ENCODE results near the gene LTBP3.

LTBP3 gene

DNA sequence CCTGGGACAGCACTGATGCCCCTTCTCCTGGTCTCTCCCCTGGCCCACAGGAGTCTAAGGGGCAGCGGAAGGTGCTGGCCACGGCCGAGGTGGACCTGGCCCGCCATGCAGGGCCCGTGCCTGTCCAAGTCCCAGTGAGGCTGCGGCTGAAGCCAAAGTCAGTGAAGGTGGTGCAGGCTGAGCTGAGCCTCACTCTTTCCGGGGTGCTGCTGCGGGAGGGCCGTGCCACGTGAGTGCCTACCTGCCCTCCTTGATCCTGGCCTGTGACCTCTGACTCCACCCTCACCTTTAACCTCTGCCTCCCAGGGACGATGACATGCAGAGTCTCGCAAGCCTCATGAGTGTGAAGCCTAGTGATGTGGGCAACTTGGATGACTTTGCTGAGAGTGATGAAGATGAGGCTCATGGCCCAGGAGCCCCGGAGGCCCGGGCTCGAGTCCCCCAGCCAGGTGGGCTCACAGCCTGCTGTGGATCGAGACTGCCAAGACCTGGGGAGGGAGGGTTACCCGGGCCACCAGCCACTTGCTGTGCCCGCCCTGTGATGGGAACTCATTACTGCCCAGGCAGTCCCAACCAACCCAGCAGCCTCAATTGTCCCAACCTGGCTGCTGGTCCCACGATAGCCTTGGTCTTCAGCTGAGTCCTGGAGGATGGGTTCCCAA lies 22.0 kb upstream of the LTBP3 start:
- ChIA-PET POLR2A (no interaction called here), CTCF (interaction anchor here (0.6 to 0.7 kb wide), 2 partner anchors 249 to 263 kb away, joined by 3 to 4 read pairs; no protein-coding TSS in a partner anchor)
- DNase-seq (ENCODE audit: extremely low spot score): no peak
- TF ChIP-seq FOXM1 (IDR thresholded peaks at IDR 0.05; ENCODE audit: borderline replicate concordance) (no peak), ELF4 (IDR thresholded peaks at IDR 0.05) (no peak), LEF1 (IDR thresholded peaks at IDR 0.05; ENCODE audit: borderline replicate concordance) (no peak), FOXA1 (IDR thresholded peaks at IDR 0.05) (no peak), SUZ12 (IDR thresholded peaks at IDR 0.05) (no peak), SP1 (IDR thresholded peaks at IDR 0.05) (no peak), TARDBP (IDR thresholded peaks at IDR 0.05) (no peak), L3MBTL2 (conservative IDR thresholded peaks at IDR 0.05) (no peak), NFRKB (IDR thresholded peaks at IDR 0.05) (no peak), ARNT (IDR thresholded peaks at IDR 0.05) (no peak), HDGF (IDR thresholded peaks at IDR 0.05; ENCODE audit: borderline replicate concordance) (no peak), CTBP1 (IDR thresholded peaks at IDR 0.05; ENCODE audit: borderline replicate concordance) (no peak), FOXK2 (IDR thresholded peaks at IDR 0.05) (no peak), BHLHE40 (IDR thresholded peaks at IDR 0.05; ENCODE audit: borderline replicate concordance) (no peak), ZNF384 (IDR thresholded peaks at IDR 0.05) (no peak)
- TF ChIP-seq, protein P1, sequence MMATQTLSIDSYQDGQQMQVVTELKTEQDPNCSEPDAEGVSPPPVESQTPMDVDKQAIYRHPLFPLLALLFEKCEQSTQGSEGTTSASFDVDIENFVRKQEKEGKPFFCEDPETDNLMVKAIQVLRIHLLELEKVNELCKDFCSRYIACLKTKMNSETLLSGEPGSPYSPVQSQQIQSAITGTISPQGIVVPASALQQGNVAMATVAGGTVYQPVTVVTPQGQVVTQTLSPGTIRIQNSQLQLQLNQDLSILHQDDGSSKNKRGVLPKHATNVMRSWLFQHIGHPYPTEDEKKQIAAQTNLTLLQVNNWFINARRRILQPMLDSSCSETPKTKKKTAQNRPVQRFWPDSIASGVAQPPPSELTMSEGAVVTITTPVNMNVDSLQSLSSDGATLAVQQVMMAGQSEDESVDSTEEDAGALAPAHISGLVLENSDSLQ (IDR thresholded peaks at IDR 0.05): no peak

DNA sequence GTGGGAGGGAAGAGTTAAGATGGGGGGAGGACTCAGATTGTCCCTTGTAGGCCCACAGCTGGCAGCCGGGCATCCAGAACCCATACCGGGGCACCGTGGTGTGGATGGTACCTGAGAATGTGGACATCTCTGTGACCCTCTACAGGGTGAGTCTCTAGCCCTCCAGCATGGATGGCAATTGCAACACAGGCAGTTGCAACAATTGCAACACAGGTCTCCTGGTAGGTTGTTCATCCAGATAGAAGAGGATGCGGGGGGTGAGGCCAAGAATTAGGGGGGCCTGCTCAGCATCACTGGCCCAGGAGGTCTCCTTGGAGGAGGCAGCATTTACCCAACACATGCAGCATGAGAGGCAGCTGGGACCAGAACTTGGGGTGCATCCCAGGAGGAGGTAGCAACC lies 21.1 kb upstream of the LTBP3 start:
- POLR2A ChIA-PET: no interaction called here
- no peak for TF ChIP-seq ELF4 (IDR thresholded peaks at IDR 0.05)
- DNase-seq (ENCODE audit: extremely low spot score): no peak
- CTCF ChIA-PET: interaction anchor here (0.7 kb wide), 1 partner anchor 262 kb away, joined by 3 read pairs; no protein-coding TSS in a partner anchor

DNA sequence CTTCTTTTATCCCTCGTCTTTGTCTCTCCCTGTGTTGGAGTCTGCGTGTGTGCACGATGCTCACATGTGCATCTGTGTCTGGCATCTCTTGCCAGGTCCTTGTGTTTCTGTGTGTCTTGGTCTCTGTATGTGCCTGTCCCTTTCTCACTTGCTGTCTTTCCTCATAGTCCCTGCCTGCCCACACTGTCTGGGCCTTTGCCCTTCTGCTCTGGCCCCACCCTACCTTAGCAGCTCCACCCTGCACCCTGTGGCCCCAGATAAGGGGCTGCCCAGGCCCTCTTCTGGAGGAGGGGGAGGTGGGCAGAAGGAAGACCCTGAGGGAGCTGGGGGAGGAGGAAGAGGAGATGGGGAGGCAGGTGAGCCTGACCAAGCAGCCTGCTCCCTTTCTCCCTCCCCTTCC lies 20.5 kb upstream of the LTBP3 start:
- no peak for DNase-seq (ENCODE audit: extremely low spot score)
- TF ChIP-seq TARDBP (IDR thresholded peaks at IDR 0.05): no peak
- no peak for TF ChIP-seq FOXM1 (IDR thresholded peaks at IDR 0.05; ENCODE audit: borderline replicate concordance)
- no peak for TF ChIP-seq L3MBTL2 (conservative IDR thresholded peaks at IDR 0.05)
- TF ChIP-seq ARNT (IDR thresholded peaks at IDR 0.05): no peak
- TF ChIP-seq ZNF384 (IDR thresholded peaks at IDR 0.05): no peak
- no peak for TF ChIP-seq HDGF (IDR thresholded peaks at IDR 0.05; ENCODE audit: borderline replicate concordance)
- no peak for TF ChIP-seq ELF4 (IDR thresholded peaks at IDR 0.05)
- no peak for TF ChIP-seq SUZ12 (IDR thresholded peaks at IDR 0.05)
- no peak for TF ChIP-seq BHLHE40 (IDR thresholded peaks at IDR 0.05; ENCODE audit: borderline replicate concordance)
- TF ChIP-seq FOXK2 (IDR thresholded peaks at IDR 0.05): no peak
- TF ChIP-seq NFRKB (IDR thresholded peaks at IDR 0.05): no peak
- no peak for TF ChIP-seq CTBP1 (IDR thresholded peaks at IDR 0.05; ENCODE audit: borderline replicate concordance)
- no peak for TF ChIP-seq LEF1 (IDR thresholded peaks at IDR 0.05; ENCODE audit: borderline replicate concordance)
- TF ChIP-seq, protein P1 (IDR thresholded peaks at IDR 0.05): no peak
- no peak for TF ChIP-seq SP1 (IDR thresholded peaks at IDR 0.05)
- no peak for TF ChIP-seq FOXA1 (IDR thresholded peaks at IDR 0.05)
- ChIA-PET POLR2A (interaction anchor here (0.7 kb wide), 1 partner anchor 13 kb away, joined by 3 read pairs; no protein-coding TSS in a partner anchor), CTCF (no interaction called here)

DNA sequence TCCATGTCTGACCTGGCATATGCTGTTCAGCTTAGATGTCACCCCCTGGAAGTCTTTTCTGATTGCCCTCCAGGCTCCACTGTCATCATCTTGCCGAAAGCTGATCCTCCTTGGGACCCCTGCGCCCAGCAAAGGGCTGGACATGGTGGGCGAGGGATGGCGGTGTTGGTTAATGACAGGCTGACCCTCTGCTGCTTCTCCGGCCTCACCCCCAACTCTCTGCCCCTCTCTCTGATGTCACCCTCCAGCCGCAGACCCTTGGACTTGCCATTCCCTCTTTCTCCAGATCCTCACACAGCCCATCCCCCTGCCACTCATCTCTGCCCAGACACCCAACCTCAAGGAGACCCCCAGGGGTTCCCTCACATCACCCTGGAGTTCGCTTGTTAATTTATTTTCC lies 20.0 kb upstream of the LTBP3 start:
- TF ChIP-seq FOXM1 (IDR thresholded peaks at IDR 0.05; ENCODE audit: borderline replicate concordance) (no peak), HDGF (IDR thresholded peaks at IDR 0.05; ENCODE audit: borderline replicate concordance) (no peak), CTBP1 (IDR thresholded peaks at IDR 0.05; ENCODE audit: borderline replicate concordance) (no peak), SP1 (IDR thresholded peaks at IDR 0.05) (no peak), ZNF384 (IDR thresholded peaks at IDR 0.05) (no peak), SUZ12 (IDR thresholded peaks at IDR 0.05) (no peak), ELF4 (IDR thresholded peaks at IDR 0.05) (no peak), L3MBTL2 (conservative IDR thresholded peaks at IDR 0.05) (no peak), FOXK2 (IDR thresholded peaks at IDR 0.05) (no peak), ARNT (IDR thresholded peaks at IDR 0.05) (no peak), FOXA1 (IDR thresholded peaks at IDR 0.05) (no peak)
- TF ChIP-seq, protein P1 (IDR thresholded peaks at IDR 0.05): no peak
- POLR2A ChIA-PET: interaction anchor here (0.7 to 1.2 kb wide), 3 partner anchors 8 to 37 kb away, joined by 3 to 4 read pairs (median 4); partner anchors contain the start of genes MAP3K11 and PCNX3
- CTCF ChIA-PET: interaction anchor here (1.3 kb wide), 1 partner anchor 10 kb away, joined by 3 read pairs; no protein-coding TSS in a partner anchor
- DNase-seq (ENCODE audit: extremely low spot score): no peak

DNA sequence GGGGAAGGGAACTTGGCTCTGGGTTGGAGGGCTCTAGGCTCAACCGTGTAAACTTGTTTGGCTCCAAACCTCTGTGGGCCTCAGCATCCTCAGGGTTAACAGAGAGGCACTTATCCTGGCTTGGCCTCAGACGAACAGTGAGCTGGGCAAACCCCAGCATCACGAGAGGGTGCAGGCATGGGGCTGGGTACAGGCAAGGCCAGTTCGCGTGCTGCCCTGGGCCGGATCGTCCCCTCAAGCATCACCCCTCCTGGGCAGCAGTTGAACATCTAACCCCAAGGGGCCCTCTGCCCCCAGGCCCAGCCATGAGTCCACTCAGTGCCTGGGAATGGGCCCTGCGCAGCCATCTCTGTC lies 19.6 kb upstream of the LTBP3 start:
- DNase-seq (ENCODE audit: extremely low spot score): no peak
- ChIA-PET CTCF (interaction anchor here (1.2 to 1.3 kb wide), 2 partner anchors 10 to 37 kb away, joined by 3 to 5 read pairs; no protein-coding TSS in a partner anchor), POLR2A (interaction anchor here (0.7 to 1.2 kb wide), 3 partner anchors 9 to 37 kb away, joined by 3 to 4 read pairs (median 4); partner anchors contain the start of genes MAP3K11 and PCNX3)
- TF ChIP-seq SUZ12 (IDR thresholded peaks at IDR 0.05): no peak
- TF ChIP-seq L3MBTL2 (conservative IDR thresholded peaks at IDR 0.05): no peak
- no peak for TF ChIP-seq TARDBP (IDR thresholded peaks at IDR 0.05)
- TF ChIP-seq ARNT (IDR thresholded peaks at IDR 0.05): no peak
- TF ChIP-seq BHLHE40 (IDR thresholded peaks at IDR 0.05; ENCODE audit: borderline replicate concordance): no peak
- TF ChIP-seq ZNF384 (IDR thresholded peaks at IDR 0.05): no peak
- TF ChIP-seq, protein P1 (IDR thresholded peaks at IDR 0.05): no peak

All from HEK293T (cell line).